Activated B cell treated with CpG ODN at 0.5 μM for 24 hours (primary cell): Measurements from ENCODE around the gene TPGS1. TPM values are rescaled to one million over a fixed set of nuclear protein-coding genes. Genes with fewer than 3 reads are reported as not detected.

Experiments
- ATAC-seq: fragments of 200-7000 bp; cut with Tn5 transposase; one replicate; pipeline ENCODE4 v1.10.0; 2021; ENCODE audit warnings: low read depth, mild to moderate bottlenecking, moderate library complexity
- CTCF ChIA-PET: fragments of 350-600 bp; sonication (Branson Sonifier 250); formaldehyde crosslinking; loops from one replicate; lab custom pipeline; 2021; ENCODE audit warnings: antibody characterized with exemption; lab: Charles Lee
- POLR2A ChIA-PET: fragments of 350-600 bp; sonication (Branson Sonifier 250); formaldehyde crosslinking; loops from one replicate; lab custom pipeline; 2021; ENCODE audit warnings: antibody characterized with exemption; lab: Charles Lee
- DNase-seq: peaks from one replicate; pipeline ENCODE4 v3.0.0; 2022
- H3K27ac Mint-ChIP-seq: one replicate; pipeline ENCODE4 v1.8.0; 2020; ENCODE audit warnings: mixed read lengths
- H3K27me3 Mint-ChIP-seq: one replicate; pipeline ENCODE4 v1.8.0; 2021; ENCODE audit warnings: mixed read lengths
- H3K36me3 Mint-ChIP-seq: one replicate; pipeline ENCODE4 v1.8.0; 2021; ENCODE audit warnings: low read depth, mixed read lengths
- H3K4me1 Mint-ChIP-seq: one replicate; pipeline ENCODE4 v1.8.0; 2021; ENCODE audit warnings: mixed read lengths
- H3K4me3 Mint-ChIP-seq: one replicate; pipeline ENCODE4 v1.8.0; 2020; ENCODE audit warnings: mild to moderate bottlenecking, mixed read lengths
- H3K9me3 Mint-ChIP-seq: one replicate; pipeline ENCODE4 v1.8.0; 2020; ENCODE audit warnings: mixed read lengths
- CTCF ChIP-seq: fragments of 200-600 bp; IDR thresholded peaks from one replicate; pipeline ENCODE4 v1.8.0; 2022; ENCODE audit warnings: antibody characterized with exemption, mild to moderate bottlenecking
- intact Hi-C: fragments of 100-400 bp; cut with micrococcal nuclease; formaldehyde crosslinking; loops from one replicate; pipeline ENCODE4 v1.15.1; 2024
- total RNA-seq: library from RNA; stranded (reverse); gene quantifications from 2 replicates; pipeline ENCODE4 v1.2.3, GENCODE V29; 2022

TPGS1 gene
- total RNA-seq, 1 donor from 2014 or later = 23.8 TPM

DNA sequence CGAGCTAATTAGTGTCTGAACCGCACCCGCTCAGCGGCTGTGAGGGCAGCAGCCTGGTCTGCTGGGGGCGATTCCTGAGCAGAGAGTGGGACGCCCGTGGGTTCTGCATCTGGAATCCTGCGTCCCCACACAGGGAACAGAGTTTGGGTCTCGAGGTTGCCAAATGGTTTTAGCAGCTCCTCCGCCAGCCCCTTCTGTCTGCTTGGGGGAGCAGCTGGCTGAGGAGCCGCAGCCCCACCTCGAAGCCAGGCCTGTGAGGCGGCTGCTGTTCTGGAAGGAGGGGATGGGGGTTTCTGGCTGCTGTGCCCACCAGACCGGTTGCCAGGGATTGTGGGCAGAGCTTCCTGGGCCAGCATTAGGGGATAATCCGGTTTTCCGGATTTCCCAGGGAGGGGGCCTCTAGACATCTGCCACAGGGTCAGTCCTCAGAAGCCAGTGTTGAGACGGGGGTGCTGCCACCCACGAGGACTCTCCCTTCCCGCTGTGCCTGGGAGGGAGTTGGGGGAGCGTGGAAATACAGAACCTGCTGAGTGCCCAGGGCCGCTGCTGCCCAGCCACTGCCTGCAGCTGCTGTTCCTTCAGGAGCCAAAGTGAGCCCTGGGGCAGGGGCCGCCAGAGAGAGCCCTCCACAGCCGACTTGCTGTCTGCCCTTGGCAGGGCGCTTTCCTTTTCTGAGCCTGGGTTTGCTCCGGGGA is 26.2 kb downstream of the TPGS1 start:
- Mint-ChIP-seq H3K27ac (no peak overlapping the region), H3K27me3 (no peaks in the 10 kb centered on the region), H3K4me3 (peak overlapping the region; percentile 19), H3K9me3 (no peaks in the 10 kb centered on the region), H3K36me3 (peaks cover 17% of the 10 kb centered on the region), H3K4me1 (peaks cover 18% of the 10 kb centered on the region)
- POLR2A ChIA-PET = interaction anchor here (1.7 kb wide), 1 partner anchor 23 kb away, joined by 14 read pairs; no protein-coding TSS in a partner anchor
- intact Hi-C loops = no loop called here
- DNase-seq (no peak), ATAC-seq (no peak)
- CTCF ChIA-PET = interaction anchor here (1.5 kb wide), 2 partner anchors 22 to 27 kb away, joined by 6 to 11 read pairs; no protein-coding TSS in a partner anchor
- TF ChIP-seq CTCF = no peak

- CTCF ChIA-PET = no interaction called here
- peaks cover 23% of the 10 kb centered on the region for H3K36me3 Mint-ChIP-seq
- TF ChIP-seq CTCF = no peak
- intact Hi-C loops = no loop called here
- ATAC-seq (no peak), DNase-seq (no peak)
- no peaks in the 10 kb centered on the region for H3K9me3 Mint-ChIP-seq
- H3K27ac Mint-ChIP-seq = no peak overlapping the region
- H3K4me1 Mint-ChIP-seq = peaks cover 18% of the 10 kb centered on the region
- POLR2A ChIA-PET = no interaction called here
- no peak overlapping the region for H3K4me3 Mint-ChIP-seq
- no peaks in the 10 kb centered on the region for H3K27me3 Mint-ChIP-seq
Measured at GRCh38 chr19:534088-534487, 26.8 kb downstream of the TPGS1 start.

DNA sequence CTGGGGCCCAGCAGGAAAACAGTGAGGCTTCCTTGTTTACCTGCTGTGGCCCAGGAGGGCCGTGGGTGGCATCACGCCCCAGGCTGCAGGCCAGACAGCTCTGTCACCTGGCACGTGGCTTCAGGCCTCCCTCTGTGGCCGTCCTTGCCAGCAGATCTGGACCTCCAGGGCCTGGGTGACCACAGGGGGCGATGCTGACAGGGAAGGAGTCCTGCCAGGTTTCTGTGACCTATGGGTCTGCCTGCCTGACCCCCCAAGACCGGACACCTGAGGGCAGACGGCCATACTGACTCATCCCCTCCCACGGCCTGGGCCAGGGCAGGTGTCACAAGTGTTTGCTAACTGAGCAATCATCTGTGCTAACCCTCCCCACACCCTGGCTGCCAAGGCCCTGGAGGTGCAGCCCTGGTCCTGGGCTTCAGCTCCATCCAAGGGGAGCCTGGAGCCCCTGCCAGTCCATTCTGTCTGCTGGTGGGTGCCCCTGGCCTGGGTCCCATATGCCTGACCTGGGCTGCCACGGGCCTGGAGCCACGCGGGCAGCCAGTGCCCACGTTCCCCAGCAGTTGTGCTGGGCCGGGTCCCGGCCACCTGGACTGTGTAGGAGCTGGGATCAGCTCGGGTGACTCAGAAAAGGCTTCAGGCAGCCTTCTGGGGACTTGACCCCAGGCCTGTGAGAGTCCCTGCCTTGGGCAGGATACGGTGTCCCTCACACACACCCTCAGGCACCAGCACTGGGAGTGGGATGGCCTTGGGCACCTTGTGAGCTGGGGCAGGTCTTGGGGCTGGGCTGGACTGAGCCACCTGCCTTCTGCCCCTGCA is 27.9 kb downstream of the TPGS1 start:
- peak overlapping the region; percentile 41 for H3K4me3 Mint-ChIP-seq
- H3K9me3 Mint-ChIP-seq = no peaks in the 10 kb centered on the region
- ATAC-seq (no peak), DNase-seq (no peak)
- intact Hi-C loops = no loop called here
- peaks cover 25% of the 10 kb centered on the region for H3K36me3 Mint-ChIP-seq
- POLR2A ChIA-PET = no interaction called here
- peaks cover 18% of the 10 kb centered on the region for H3K4me1 Mint-ChIP-seq
- no peak for TF ChIP-seq CTCF
- CTCF ChIA-PET = no interaction called here
- no peaks in the 10 kb centered on the region for H3K27me3 Mint-ChIP-seq
- H3K27ac Mint-ChIP-seq = no peak overlapping the region

DNA sequence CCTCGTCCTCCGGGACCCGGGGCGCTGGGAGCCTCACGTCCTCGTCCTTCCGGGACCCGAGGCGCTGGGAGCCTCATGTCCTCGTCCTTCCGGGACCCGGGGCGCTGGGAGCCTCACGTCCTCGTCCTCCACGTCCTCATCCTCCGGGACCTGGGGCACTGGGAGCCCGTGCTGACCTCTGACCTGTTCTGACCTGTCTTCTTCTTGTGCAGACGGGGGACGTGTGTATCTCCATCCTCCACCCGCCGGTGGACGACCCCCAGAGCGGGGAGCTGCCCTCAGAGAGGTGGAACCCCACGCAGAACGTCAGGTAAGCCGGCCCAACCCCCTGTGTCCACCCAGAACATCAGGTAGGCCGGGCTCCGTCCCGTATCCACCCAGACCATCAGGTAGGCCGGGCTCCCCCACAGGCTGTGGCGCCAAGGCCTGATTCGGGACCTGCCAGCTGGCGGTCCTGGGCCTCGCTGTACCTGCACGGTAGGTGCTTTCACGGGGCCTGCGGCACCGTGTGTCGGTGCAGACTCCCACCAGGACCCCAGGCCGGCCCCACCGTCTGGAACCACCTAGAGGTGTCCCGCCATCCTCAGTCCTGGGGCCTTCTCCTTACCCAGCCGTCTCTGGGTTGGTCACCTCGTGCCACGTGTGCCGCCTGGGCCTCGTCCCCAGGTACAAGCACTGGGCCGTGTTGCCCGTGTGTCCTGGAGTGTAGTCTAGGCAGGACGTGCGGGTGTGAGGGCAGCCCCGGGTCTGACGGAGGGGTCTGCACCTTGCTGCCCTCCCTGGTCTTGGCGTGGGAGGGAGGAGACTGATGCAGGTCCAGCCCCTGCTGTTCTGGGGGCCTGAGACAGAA is 29.0 kb downstream of the TPGS1 start:
- H3K36me3 Mint-ChIP-seq = peaks cover 25% of the 10 kb centered on the region
- no peaks in the 10 kb centered on the region for H3K9me3 Mint-ChIP-seq
- TF ChIP-seq CTCF = no peak
- DNase-seq = no peak
- ChIA-PET POLR2A (no interaction called here), CTCF (no interaction called here)
- no peaks in the 10 kb centered on the region for H3K27me3 Mint-ChIP-seq
- no peak overlapping the region for H3K27ac Mint-ChIP-seq
- no peak for ATAC-seq
- H3K4me3 Mint-ChIP-seq = no peak overlapping the region
- peaks cover 16% of the 10 kb centered on the region for H3K4me1 Mint-ChIP-seq
- intact Hi-C loops = no loop called here
